Adrenal gland (tissue), 12 donors: ENCODE data around the gene TANC1. TPM values are rescaled to one million over a fixed set of nuclear protein-coding genes. Genes with fewer than 3 reads are reported as not detected.

Source experiments
- DNase-seq, 7 donors: peaks; one replicate each; pipeline ENCODE4 v3.0.0-alpha.2; 2019 to 2020
- H3K27ac ChIP-seq, 5 donors: fragments of 200-600 bp; sonication (generic) in 4 of 5; 1 replicate in 3 of 5; 2 replicates in 2 of 5; pipeline versions ENCODE4 v1.5.1 to v1.8.0; 2016 to 2020; ENCODE audit warnings: mild to moderate bottlenecking in 1 of 5
- H3K27me3 ChIP-seq: fragments of 200-600 bp; 2 replicates; pipeline ENCODE4 v1.8.0; 2021
- H3K36me3 ChIP-seq, 2 donors: fragments of 200-600 bp; replicated peaks in 1 of 2; 1 replicate in 1 of 2; 2 replicates in 1 of 2; pipeline versions ENCODE4 v1.5.1 to v1.8.0; 2018 to 2022
- H3K4me1 ChIP-seq, 2 donors: fragments of 200-600 bp; replicated peaks in 1 of 2; 1 replicate in 1 of 2; 2 replicates in 1 of 2; pipeline versions ENCODE4 v1.5.1 to v1.8.0; 2018 to 2021
- H3K4me3 ChIP-seq, 4 donors: fragments of 200-600 bp; sonication (generic) in 3 of 4; one replicate each; pipeline ENCODE4 v1.5.1; 2016 to 2018
- H3K9me3 ChIP-seq, 3 donors: fragments of 200-600 bp; sonication (generic) in 1 of 3; replicated peaks in 1 of 3; 1 replicate in 2 of 3; 2 replicates in 1 of 3; pipeline versions ENCODE4 v1.5.1 to v1.8.0; 2016 to 2021
- POLR2A ChIP-seq, 2 donors: fragments of 450-650 bp; IDR thresholded peaks; one replicate each; pipeline ENCODE4 v1.6.1; 2017; ENCODE audit warnings: antibody characterized with exemption in 2 of 2, mild to moderate bottlenecking in 2 of 2, moderate library complexity in 1 of 2
- WGBS, 4 donors: extraction: QIAGEN DNeasy Blood & Tissue Kit in 2 of 4; methylation state at CpG; one replicate each; pipeline versions ENCODE4 v1.1.5 to v1.1.7; 2013 to 2017; 5-methylcytosine and 5-hydroxymethylcytosine counted together
- intact Hi-C, 2 donors: fragments of 100-400 bp; cut with DNase I; formaldehyde crosslinking; loops; one replicate each; pipeline versions ENCODE4 v1.14.1 to v1.15.0; 2022 to 2023
- polyA plus RNA-seq, 3 donors: library from polyadenylated mRNA; stranded (reverse); fragments of 200-250 nt in 2 of 3; fragments of 350-450 nt in 1 of 3; fragmentation: Illumina TruSeq in 1 of 3; extraction: RNeasy Lipid Tissue Mini Kit (QIAGEN cat#74804) in 1 of 3; gene quantifications; one replicate each; pipeline ENCODE4 v1.2.3, GENCODE V29; 2013 to 2014
- total RNA-seq, 9 donors: library from RNA; depleted of rRNA in 4 of 9; stranded (reverse); fragments of >200 nt in 4 of 9; fragments of 120-200 nt in 1 of 9; fragmentation: NEBNext Ultra II Directional in 1 of 9; extraction: Animal tissue kit (Norgen Biotek cat#: 25700) in 1 of 9; gene quantifications; one replicate each; pipeline versions ENCODE4 v1.1.0 to v1.2.4, GENCODE V29; 2013 to 2023
- TF ChIP-seq, protein P1 (sequence below), 6 experiments: fragments of 450-650 bp in 4 of 6; fragments of 200-600 bp in 2 of 6; sonication (generic) in 1 of 6; IDR thresholded peaks; 1 replicate in 5 of 6; 2 replicates in 1 of 6; pipeline versions ENCODE4 v1.5.1 to v1.8.0; 2016 to 2021; ENCODE audit warnings: antibody characterized with exemption in 6 of 6, mild to moderate bottlenecking in 2 of 6, moderate library complexity in 1 of 6
- donor health status: healthy with polysubstance abuse.
- donor health status: Bipolar disorder and iron deficiency.
- donor health status: DM: yes; HTN: yes; CAD: no.
- donor health status: DM: no; HTN: no; CAD: no.
- donor health status: DM: no; HTN: no; CAD: no.
- donor health status: DM: yes; HTN: yes; CAD: no.

TANC1 gene
- total and polyA plus RNA-seq, 12 donors = 14.1 to 53.3 (median 24.8) TPM

DNA sequence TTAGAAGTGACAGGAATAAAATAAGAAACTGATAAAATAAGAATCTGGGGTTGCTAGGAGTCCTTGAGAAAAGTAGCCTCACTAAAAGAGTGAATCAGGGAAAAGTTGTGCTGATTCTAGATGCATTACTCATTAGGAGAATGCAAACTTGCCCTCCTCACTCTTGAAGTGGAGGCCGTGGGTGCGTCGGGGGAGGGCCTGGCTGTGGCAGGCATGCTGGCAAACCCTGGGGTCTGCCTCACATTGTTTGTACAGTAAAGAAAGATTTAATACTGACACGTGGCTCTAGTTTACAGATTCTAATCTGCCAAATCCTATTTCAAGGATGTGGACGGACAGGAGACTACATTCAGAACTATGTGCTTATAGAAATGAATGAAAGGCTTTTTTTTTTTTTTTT is 41.9 kb downstream of the TANC1 start:
- Histone ChIP-seq H3K4me3 (no peak overlapping the region), H3K4me1 (peaks cover 20 to 38% of the 10 kb centered on the region in 2 donors), H3K27me3 (no peaks in the 10 kb centered on the region), H3K9me3 (peaks cover 0 to 6% (median 0%) of the 10 kb centered on the region in 3 donors), H3K36me3 (no peaks in the 10 kb centered on the region), H3K27ac (peak overlapping the region in 2 of 5 donors; percentile 1 to 66)
- 23 to 35% (median 25%) methylated on average over 5 of the region's 5 CpGs for WGBS, 4 donors
- TF ChIP-seq POLR2A (IDR thresholded peaks at IDR 0.05) = no peak
- TF ChIP-seq, protein P1, sequence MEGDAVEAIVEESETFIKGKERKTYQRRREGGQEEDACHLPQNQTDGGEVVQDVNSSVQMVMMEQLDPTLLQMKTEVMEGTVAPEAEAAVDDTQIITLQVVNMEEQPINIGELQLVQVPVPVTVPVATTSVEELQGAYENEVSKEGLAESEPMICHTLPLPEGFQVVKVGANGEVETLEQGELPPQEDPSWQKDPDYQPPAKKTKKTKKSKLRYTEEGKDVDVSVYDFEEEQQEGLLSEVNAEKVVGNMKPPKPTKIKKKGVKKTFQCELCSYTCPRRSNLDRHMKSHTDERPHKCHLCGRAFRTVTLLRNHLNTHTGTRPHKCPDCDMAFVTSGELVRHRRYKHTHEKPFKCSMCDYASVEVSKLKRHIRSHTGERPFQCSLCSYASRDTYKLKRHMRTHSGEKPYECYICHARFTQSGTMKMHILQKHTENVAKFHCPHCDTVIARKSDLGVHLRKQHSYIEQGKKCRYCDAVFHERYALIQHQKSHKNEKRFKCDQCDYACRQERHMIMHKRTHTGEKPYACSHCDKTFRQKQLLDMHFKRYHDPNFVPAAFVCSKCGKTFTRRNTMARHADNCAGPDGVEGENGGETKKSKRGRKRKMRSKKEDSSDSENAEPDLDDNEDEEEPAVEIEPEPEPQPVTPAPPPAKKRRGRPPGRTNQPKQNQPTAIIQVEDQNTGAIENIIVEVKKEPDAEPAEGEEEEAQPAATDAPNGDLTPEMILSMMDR (IDR thresholded peaks at IDR 0.05) = no peak
- intact Hi-C loops = no loop called here
- peak in 5 of 7 donors; percentile 39 to 58 (median 42) for DNase-seq

DNA sequence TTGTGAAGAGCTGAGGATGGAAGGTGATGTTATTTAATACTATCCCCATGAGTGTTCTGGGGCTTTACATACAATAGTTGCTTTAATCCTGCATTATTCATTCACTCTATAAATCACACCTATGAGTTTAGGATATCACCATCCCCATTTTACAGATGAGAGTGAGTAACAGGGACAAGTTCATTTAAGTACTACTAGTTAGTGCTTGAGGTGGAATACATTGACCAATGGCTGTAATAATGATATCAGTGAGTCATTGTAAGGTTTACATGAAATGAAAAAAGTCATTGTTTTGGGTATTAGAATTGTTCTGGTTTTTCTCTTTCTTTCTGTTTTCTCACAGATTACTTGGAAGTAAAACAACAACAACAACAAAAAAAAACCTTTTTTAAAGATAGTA is 42.5 kb downstream of the TANC1 start:
- H3K36me3 ChIP-seq = no peaks in the 10 kb centered on the region
- TF ChIP-seq, protein P1 (IDR thresholded peaks at IDR 0.05) = no peak
- TF ChIP-seq POLR2A (IDR thresholded peaks at IDR 0.05) = no peak
- no peak for DNase-seq
- H3K27me3 ChIP-seq = no peaks in the 10 kb centered on the region
- H3K27ac ChIP-seq = peak overlapping the region in 1 of 5 donors; percentile 66
- H3K4me1 ChIP-seq = peaks cover 20 to 38% of the 10 kb centered on the region in 2 donors
- intact Hi-C loops = no loop called here
- no peak overlapping the region for H3K4me3 ChIP-seq
- H3K9me3 ChIP-seq = peaks cover 0 to 12% (median 0%) of the 10 kb centered on the region in 3 donors

DNA sequence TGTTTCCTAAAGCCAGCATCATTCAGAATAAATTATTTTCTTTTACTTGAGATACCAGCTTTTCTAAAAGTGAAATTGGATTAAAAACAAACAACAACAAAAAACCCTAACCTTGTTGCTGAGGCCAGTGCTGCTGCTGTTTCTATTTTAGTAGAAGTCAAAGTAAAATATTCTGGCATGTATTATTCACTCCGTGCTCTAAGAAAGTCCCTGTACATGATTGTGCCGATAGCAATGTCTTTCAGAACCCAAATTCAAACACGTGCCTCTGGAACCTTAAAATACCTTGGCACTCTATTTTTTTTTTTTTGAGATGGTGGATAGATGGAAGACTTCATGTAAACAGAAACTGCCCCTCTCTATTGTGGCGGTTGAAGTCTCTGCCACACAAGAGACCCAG is 43.7 kb downstream of the TANC1 start:
- intact Hi-C loops = no loop called here
- TF ChIP-seq POLR2A (IDR thresholded peaks at IDR 0.05) = no peak
- Histone ChIP-seq H3K36me3 (no peaks in the 10 kb centered on the region), H3K4me1 (peaks cover 20 to 38% of the 10 kb centered on the region in 2 donors), H3K4me3 (no peak overlapping the region), H3K27ac (peak overlapping the region in 3 of 5 donors; percentile 32 to 55 (median 50)), H3K27me3 (no peaks in the 10 kb centered on the region), H3K9me3 (peaks cover 0 to 12% (median 0%) of the 10 kb centered on the region in 3 donors)
- 20 to 42% (median 35%) methylated on average over 4 of the region's 4 CpGs for WGBS, 4 donors
- DNase-seq = no peak

DNA sequence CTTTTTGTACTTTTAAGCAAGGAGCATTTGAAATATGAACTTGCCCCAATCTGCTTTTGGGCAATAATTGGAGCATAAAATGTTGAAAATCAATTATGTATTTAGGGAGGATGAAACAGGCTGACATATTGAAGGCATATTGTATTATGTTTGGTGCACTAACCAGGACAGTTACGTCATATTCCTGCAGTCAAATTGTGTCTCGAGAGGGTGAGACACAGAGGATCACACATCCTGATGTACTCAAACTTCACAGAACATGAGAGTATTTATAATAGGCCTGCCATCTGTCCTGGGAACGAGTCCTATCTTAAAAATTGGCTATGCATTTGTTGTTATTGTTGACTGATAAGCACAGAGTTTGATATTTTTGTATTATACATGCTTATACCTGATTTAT is 44.7 kb downstream of the TANC1 start:
- DNase-seq = no peak
- intact Hi-C loops = no loop called here
- 63 to 67% (median 65%) methylated on average over 3 of the region's 3 CpGs for WGBS, 4 donors
- Histone ChIP-seq H3K36me3 (no peaks in the 10 kb centered on the region), H3K27ac (no peak overlapping the region), H3K4me3 (no peak overlapping the region), H3K9me3 (peaks cover 0 to 12% (median 0%) of the 10 kb centered on the region in 3 donors), H3K27me3 (no peaks in the 10 kb centered on the region), H3K4me1 (peaks cover 20 to 38% of the 10 kb centered on the region in 2 donors)
- no peak for TF ChIP-seq POLR2A (IDR thresholded peaks at IDR 0.05)
- TF ChIP-seq, protein P1 (IDR thresholded peaks at IDR 0.05) = no peak

DNA sequence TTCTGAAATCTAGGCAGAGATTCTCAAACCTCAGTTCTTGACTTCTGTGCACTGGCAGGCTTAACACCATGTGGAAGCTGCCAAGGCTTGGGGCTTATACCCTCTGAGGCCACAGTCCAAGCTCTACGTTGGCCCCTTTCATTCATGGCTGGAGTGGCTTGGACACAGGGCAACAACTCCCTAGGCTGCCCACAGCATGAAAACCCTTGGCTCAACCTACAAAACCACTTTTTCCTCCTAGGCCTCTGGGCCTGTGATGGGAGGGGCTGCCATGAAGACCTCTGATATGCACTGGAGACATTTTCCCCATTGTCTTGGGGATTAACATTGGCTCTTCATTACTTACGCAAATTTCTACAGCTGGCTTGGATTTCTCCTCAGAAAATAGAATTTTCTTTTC is 46.7 kb downstream of the TANC1 start:
- H3K9me3 ChIP-seq = peaks cover 0 to 12% (median 0%) of the 10 kb centered on the region in 3 donors
- H3K27ac ChIP-seq = no peak overlapping the region
- no peaks in the 10 kb centered on the region for H3K27me3 ChIP-seq
- TF ChIP-seq, protein P1 (IDR thresholded peaks at IDR 0.05) = no peak
- TF ChIP-seq POLR2A (IDR thresholded peaks at IDR 0.05) = no peak
- peaks cover 14 to 31% of the 10 kb centered on the region in 2 donors for H3K4me1 ChIP-seq
- H3K36me3 ChIP-seq = no peaks in the 10 kb centered on the region
- 94 to 100% (median 97%) methylated on average over 2 of the region's 2 CpGs for WGBS, 4 donors
- intact Hi-C loops = no loop called here
- DNase-seq = no peak
- no peak overlapping the region for H3K4me3 ChIP-seq
